ENCODE data around the gene NR2F2.

The NR2F2 gene

DNA sequence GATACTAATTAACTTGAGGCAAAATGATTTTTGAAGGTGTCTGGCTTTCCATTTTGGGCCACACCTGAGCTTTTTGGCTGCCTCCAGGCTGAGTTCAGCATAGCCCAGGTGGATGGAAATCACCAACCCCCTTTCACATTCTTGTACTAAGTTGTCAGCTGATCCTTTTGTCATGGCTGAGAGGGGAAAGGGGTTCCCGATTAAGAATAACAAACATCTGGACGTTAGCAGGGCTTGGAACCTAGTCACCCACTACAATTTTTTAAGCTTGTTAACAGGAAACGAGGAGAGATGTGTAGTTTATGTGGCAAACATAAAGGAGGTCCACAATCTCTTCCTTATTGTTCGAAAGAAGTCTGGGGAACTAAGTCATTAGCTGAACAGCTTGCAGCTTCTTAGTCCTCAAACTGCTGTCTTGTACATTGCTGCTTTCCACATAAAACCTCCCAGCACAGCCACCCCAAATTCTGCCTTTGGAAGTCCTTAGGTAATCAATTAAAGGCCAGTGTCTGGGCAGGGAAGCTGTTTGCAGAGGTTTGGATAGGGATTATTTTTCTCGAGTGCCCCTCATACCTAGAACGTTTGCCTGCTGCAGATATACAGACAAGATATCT, 5.0 kb downstream of the NR2F2 start:
- Histone ChIP-seq H2AK5ac (ENCODE audit: low read length) (no peak overlapping the region), H4K8ac (ENCODE audit: low read depth, low read length) (no peak overlapping the region), H3K9me3 (ENCODE audit: insufficient read depth, low read depth, low read length) (no peaks in the 10 kb centered on the region), H3K18ac (ENCODE audit: low read length) (peak overlapping the region; percentile 11), H3K79me2 (ENCODE audit: control insufficient read depth, insufficient read depth, low read length, poor library complexity) (peaks cover 41% of the 10 kb centered on the region), H3K36me3 (ENCODE audit: control insufficient read depth in 1 of 2, insufficient read depth in 2 of 2, low read length in 2 of 2) (peaks cover 25 to 27% of the 10 kb centered on the region in 2 experiments), H3K9ac (ENCODE audit: low read length) (peak overlapping the region; percentile 57), H4K91ac (ENCODE audit: low read depth, low read length) (no peak overlapping the region), H3K4me1 (ENCODE audit: control insufficient read depth in 1 of 2, insufficient read depth in 2 of 2, low read length in 2 of 2) (peaks cover 15 to 28% of the 10 kb centered on the region in 2 experiments), H2BK120ac (ENCODE audit: insufficient read depth, low read length, poor library complexity) (no peak overlapping the region), H3K4me3 (ENCODE audit: low read depth, low read length) (peak overlapping the region; percentile 54), H2AFZ (ENCODE audit: insufficient read depth, low read length, poor library complexity) (no peak overlapping the region), H4K12ac (ENCODE audit: low read depth, low read length) (no peak overlapping the region), H3K27me3 (ENCODE audit: insufficient read depth, low read length) (no peaks in the 10 kb centered on the region), H3K27ac (ENCODE audit: low read depth, low read length) (peak overlapping the region; percentile 24), H3K79me1 (ENCODE audit: low read length) (peaks cover 39% of the 10 kb centered on the region), H2BK5ac (ENCODE audit: low read depth, low read length, poor library complexity) (peak overlapping the region; percentile 9), H3K23ac (ENCODE audit: low read length) (peak overlapping the region; percentile 71), H3K4ac (ENCODE audit: low read depth, low read length) (peak overlapping the region; percentile 86), H2BK12ac (ENCODE audit: low read length) (no peak overlapping the region), H3K14ac (ENCODE audit: low read length) (no peak overlapping the region), H3K4me2 (ENCODE audit: low read length) (peak overlapping the region; percentile 54)
- no peak for DNase-seq
- no CpG with 5 or more reads among the region's 6 CpGs for WGBS (ENCODE audit: extremely low coverage, insufficient coverage, insufficient read length)

DNA sequence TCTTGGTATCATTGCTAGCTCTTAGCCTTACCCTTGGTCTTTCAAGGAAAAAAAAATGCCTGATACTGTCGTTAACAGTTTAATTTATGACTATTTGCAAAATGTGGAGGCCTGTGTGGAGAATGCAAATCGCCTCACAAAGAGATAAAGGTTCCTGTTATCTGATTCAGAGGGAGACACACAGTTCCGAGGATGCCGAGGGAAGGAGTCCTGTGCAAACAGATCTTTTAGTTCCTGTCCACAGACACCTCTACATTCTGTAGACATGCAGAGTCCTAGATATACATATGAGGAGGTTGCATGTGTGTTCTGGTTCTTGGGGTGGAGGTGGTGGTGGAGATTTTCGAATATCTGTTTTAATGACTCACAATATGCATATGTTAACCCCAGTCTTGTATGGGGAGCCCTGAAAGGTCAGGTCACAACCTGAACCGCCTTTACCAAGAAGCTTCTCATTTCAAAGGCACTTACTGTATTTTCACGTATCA, 5.7 kb downstream of the NR2F2 start:
- Histone ChIP-seq H2AFZ (ENCODE audit: insufficient read depth, low read length, poor library complexity) (no peak overlapping the region), H3K79me1 (ENCODE audit: low read length) (peaks cover 39% of the 10 kb centered on the region), H4K91ac (ENCODE audit: low read depth, low read length) (no peak overlapping the region), H3K36me3 (ENCODE audit: control insufficient read depth in 1 of 2, insufficient read depth in 2 of 2, low read length in 2 of 2) (peaks cover 25 to 27% of the 10 kb centered on the region in 2 experiments), H3K27ac (ENCODE audit: low read depth, low read length) (peak overlapping the region; percentile 18), H3K9ac (ENCODE audit: low read length) (peak overlapping the region; percentile 57), H3K14ac (ENCODE audit: low read length) (no peak overlapping the region), H2BK5ac (ENCODE audit: low read depth, low read length, poor library complexity) (no peak overlapping the region), H3K4me3 (ENCODE audit: low read depth, low read length) (peak overlapping the region; percentile 54), H3K79me2 (ENCODE audit: control insufficient read depth, insufficient read depth, low read length, poor library complexity) (peaks cover 42% of the 10 kb centered on the region), H2AK5ac (ENCODE audit: low read length) (no peak overlapping the region), H3K4ac (ENCODE audit: low read depth, low read length) (peak overlapping the region; percentile 13), H3K23ac (ENCODE audit: low read length) (no peak overlapping the region), H3K18ac (ENCODE audit: low read length) (no peak overlapping the region), H4K8ac (ENCODE audit: low read depth, low read length) (no peak overlapping the region), H2BK12ac (ENCODE audit: low read length) (no peak overlapping the region), H4K12ac (ENCODE audit: low read depth, low read length) (no peak overlapping the region), H3K9me3 (ENCODE audit: insufficient read depth, low read depth, low read length) (no peaks in the 10 kb centered on the region), H3K4me2 (ENCODE audit: low read length) (peak overlapping the region; percentile 54), H3K4me1 (ENCODE audit: control insufficient read depth in 1 of 2, insufficient read depth in 2 of 2, low read length in 2 of 2) (peaks cover 15 to 28% of the 10 kb centered on the region in 2 experiments), H2BK120ac (ENCODE audit: insufficient read depth, low read length, poor library complexity) (no peak overlapping the region), H3K27me3 (ENCODE audit: insufficient read depth, low read length) (no peaks in the 10 kb centered on the region)
- peak in 1 of 2 donors; percentile 30 for DNase-seq
- no CpG with 5 or more reads among the region's 7 CpGs for WGBS (ENCODE audit: extremely low coverage, insufficient coverage, insufficient read length)

DNA sequence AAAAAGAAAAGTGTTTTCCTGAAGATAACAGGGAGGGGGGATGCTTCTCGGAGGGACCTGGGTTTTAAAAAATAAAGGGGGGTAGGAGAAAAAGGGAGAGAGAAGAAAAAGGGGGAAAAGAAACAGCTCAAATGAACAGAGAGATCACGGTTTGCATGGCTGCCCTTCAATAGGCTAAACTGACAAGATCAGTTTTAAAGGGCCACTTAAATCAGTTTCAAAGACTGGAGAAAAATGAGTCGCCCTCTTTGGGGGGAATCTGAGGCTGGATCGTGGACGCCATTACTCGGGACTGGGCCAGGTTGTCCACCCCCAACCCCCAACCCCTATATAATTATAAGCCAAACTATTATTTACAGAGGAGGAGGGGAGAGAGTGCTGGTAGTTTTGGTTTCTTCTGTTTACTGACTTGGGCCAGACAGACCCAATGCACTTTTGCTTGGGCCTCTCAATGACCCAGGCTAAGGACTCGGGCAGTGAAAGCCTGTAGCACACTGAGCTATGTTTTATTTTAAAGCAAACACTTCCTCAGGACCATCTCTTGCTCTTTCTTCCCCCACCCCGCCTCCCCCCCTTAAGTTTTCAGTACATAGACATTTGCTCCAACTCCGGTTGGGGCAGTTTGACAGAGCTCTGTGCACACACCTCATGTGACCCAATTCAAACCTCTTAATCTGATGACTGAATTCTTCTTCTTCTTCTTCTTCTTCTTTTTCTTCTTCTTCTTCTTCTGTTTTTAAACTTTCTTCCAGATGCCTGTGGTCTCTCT, 6.3 kb downstream of the NR2F2 start:
- Histone ChIP-seq H3K4me3 (ENCODE audit: low read depth, low read length) (no peak overlapping the region), H3K14ac (ENCODE audit: low read length) (no peak overlapping the region), H3K4ac (ENCODE audit: low read depth, low read length) (peak overlapping the region; percentile 65), H3K9ac (ENCODE audit: low read length) (no peak overlapping the region), H3K27me3 (ENCODE audit: insufficient read depth, low read length) (no peaks in the 10 kb centered on the region), H3K23ac (ENCODE audit: low read length) (no peak overlapping the region), H2AFZ (ENCODE audit: insufficient read depth, low read length, poor library complexity) (no peak overlapping the region), H3K36me3 (ENCODE audit: control insufficient read depth in 1 of 2, insufficient read depth in 2 of 2, low read length in 2 of 2) (peaks cover 27 to 29% of the 10 kb centered on the region in 2 experiments), H3K79me2 (ENCODE audit: control insufficient read depth, insufficient read depth, low read length, poor library complexity) (peaks cover 37% of the 10 kb centered on the region), H3K4me2 (ENCODE audit: low read length) (peak overlapping the region; percentile 54), H3K9me3 (ENCODE audit: insufficient read depth, low read depth, low read length) (no peaks in the 10 kb centered on the region), H2AK5ac (ENCODE audit: low read length) (no peak overlapping the region), H4K8ac (ENCODE audit: low read depth, low read length) (no peak overlapping the region), H3K18ac (ENCODE audit: low read length) (no peak overlapping the region), H2BK5ac (ENCODE audit: low read depth, low read length, poor library complexity) (peak overlapping the region; percentile 44), H2BK12ac (ENCODE audit: low read length) (no peak overlapping the region), H4K12ac (ENCODE audit: low read depth, low read length) (no peak overlapping the region), H4K91ac (ENCODE audit: low read depth, low read length) (no peak overlapping the region), H3K4me1 (ENCODE audit: control insufficient read depth in 1 of 2, insufficient read depth in 2 of 2, low read length in 2 of 2) (peaks cover 19 to 30% of the 10 kb centered on the region in 2 experiments), H3K27ac (ENCODE audit: low read depth, low read length) (peak overlapping the region; percentile 18), H3K79me1 (ENCODE audit: low read length) (peaks cover 36% of the 10 kb centered on the region), H2BK120ac (ENCODE audit: insufficient read depth, low read length, poor library complexity) (no peak overlapping the region)
- WGBS (ENCODE audit: extremely low coverage, insufficient coverage, insufficient read length): no CpG with 5 or more reads among the region's 9 CpGs
- no peak for DNase-seq

DNA sequence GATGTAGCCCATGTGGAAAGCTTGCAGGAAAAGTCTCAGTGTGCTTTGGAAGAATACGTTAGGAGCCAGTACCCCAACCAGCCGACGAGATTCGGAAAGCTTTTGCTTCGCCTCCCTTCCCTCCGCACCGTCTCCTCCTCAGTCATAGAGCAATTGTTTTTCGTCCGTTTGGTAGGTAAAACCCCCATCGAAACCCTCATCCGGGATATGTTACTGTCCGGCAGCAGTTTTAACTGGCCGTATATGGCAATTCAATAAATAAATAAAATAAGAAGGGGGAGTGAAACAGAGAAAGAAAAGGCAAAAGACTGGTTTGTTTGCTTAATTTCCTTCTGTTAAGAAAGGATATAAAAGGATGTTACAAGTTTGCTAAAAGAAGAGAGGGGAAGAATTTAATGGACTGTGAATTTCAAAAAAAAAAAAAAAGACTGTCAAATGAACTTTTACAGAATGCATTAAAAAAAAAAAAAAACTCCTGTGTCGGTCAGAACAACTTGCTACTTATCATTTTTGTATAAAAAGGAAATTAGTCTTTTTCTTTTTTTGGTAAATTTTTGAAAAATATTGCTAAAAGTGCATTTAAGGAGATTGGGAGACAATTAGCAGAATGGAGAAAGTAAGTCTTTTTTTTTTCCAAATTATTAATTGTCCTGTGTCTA, 7.0 kb downstream of the NR2F2 start:
- DNase-seq: no peak
- H2AFZ ChIP-seq (ENCODE audit: insufficient read depth, low read length, poor library complexity): no peak overlapping the region
- H3K23ac ChIP-seq (ENCODE audit: low read length): no peak overlapping the region
- no peak overlapping the region for H3K27ac ChIP-seq (ENCODE audit: low read depth, low read length)
- H3K36me3 ChIP-seq (ENCODE audit: control insufficient read depth in 1 of 2, insufficient read depth in 2 of 2, low read length in 2 of 2): peaks cover 27% of the 10 kb centered on the region in 2 experiments
- peak overlapping the region; percentile 54 for H3K4me2 ChIP-seq (ENCODE audit: low read length)
- no CpG with 5 or more reads among the region's 14 CpGs for WGBS (ENCODE audit: extremely low coverage, insufficient coverage, insufficient read length)
- H3K79me1 ChIP-seq (ENCODE audit: low read length): peaks cover 29% of the 10 kb centered on the region
- H3K18ac ChIP-seq (ENCODE audit: low read length): peak overlapping the region; percentile 56
- H2BK12ac ChIP-seq (ENCODE audit: low read length): no peak overlapping the region
- H2BK5ac ChIP-seq (ENCODE audit: low read depth, low read length, poor library complexity): no peak overlapping the region
- H3K27me3 ChIP-seq (ENCODE audit: insufficient read depth, low read length): no peaks in the 10 kb centered on the region
- H3K9ac ChIP-seq (ENCODE audit: low read length): no peak overlapping the region
- H4K8ac ChIP-seq (ENCODE audit: low read depth, low read length): no peak overlapping the region
- H2BK120ac ChIP-seq (ENCODE audit: insufficient read depth, low read length, poor library complexity): peak overlapping the region; percentile 57
- H3K9me3 ChIP-seq (ENCODE audit: insufficient read depth, low read depth, low read length): no peaks in the 10 kb centered on the region
- H2AK5ac ChIP-seq (ENCODE audit: low read length): no peak overlapping the region
- no peak overlapping the region for H4K12ac ChIP-seq (ENCODE audit: low read depth, low read length)
- no peak overlapping the region for H3K4me3 ChIP-seq (ENCODE audit: low read depth, low read length)
- H3K4me1 ChIP-seq (ENCODE audit: control insufficient read depth in 1 of 2, insufficient read depth in 2 of 2, low read length in 2 of 2): peaks cover 19 to 30% of the 10 kb centered on the region in 2 experiments
- H4K91ac ChIP-seq (ENCODE audit: low read depth, low read length): no peak overlapping the region
- peaks cover 30% of the 10 kb centered on the region for H3K79me2 ChIP-seq (ENCODE audit: control insufficient read depth, insufficient read depth, low read length, poor library complexity)
- H3K4ac ChIP-seq (ENCODE audit: low read depth, low read length): peak overlapping the region; percentile 72
- H3K14ac ChIP-seq (ENCODE audit: low read length): peak overlapping the region; percentile 40

All from trophoblast cell (in vitro differentiated cells and primary cell).